ENCODE data around the gene FAM53B.

Gene FAM53B

DNA sequence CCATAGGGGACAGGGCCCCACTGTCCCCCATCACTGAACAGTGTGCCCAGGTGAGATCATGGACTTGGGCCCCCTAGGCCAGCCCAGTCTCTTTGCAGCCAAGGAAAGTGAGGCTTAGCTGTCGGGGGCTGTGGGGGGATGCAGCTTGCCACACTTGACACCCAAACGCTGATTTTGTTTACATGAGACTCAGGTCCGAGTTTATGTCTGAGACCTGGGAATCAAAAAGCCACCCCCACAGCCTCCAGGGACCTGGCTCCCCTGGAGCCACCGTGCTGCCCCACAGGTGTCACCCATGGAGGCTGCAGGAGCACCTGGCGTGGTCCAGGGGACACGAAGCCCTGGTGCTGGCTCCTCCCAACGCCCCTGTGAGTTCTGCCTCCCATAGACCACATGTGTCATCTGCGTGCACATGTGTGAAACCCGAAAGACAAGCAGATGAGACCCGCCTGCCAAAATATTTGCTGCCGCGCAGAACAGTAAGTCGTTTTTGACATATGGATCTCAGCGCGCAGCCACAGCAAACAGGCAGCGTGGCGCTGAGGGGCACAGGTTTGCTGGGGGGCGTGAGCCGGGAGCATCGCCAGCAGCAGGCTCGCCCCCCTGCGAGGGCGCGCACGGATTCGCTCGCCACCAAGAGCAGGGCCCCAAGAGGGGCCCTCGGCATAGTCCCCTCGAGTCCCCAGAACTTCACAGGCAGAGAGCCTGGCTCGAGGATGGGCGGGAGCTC, 170.3 kb downstream of the FAM53B start:
- no peak for DNase-seq

- DNase-seq: peak; percentile 15 to 27
Observed at GRCh38 chr10:124572751-124573150, 171.4 kb downstream of the FAM53B start.

GRCh38 chr10:124570646-124571045, 173.5 kb downstream of the FAM53B start:
- no peak for DNase-seq

- DNase-seq: no peak
Observed at GRCh38 chr10:124569623-124570470, 174.3 kb downstream of the FAM53B start.

All from inflammatory macrophage (primary cell).